K562 treated with DMSO at 1 percent for 4 hours (cell line): ENCODE data around the gene RNASET2. TPM values are rescaled to one million over a fixed set of nuclear protein-coding genes. Genes with fewer than 3 reads are reported as not detected.

Experiments
- total RNA-seq: library from RNA; unstranded; fragments of 300-600 nt; gene quantifications from 2 replicates; pipeline ENCODE4 v1.2.3, GENCODE V29; 2022; ENCODE audit not compliant: insufficient read depth

Gene RNASET2, protein sequence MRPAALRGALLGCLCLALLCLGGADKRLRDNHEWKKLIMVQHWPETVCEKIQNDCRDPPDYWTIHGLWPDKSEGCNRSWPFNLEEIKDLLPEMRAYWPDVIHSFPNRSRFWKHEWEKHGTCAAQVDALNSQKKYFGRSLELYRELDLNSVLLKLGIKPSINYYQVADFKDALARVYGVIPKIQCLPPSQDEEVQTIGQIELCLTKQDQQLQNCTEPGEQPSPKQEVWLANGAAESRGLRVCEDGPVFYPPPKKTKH
- total RNA-seq, result 66.4 and 73.9 TPM in 2 replicates

DNA sequence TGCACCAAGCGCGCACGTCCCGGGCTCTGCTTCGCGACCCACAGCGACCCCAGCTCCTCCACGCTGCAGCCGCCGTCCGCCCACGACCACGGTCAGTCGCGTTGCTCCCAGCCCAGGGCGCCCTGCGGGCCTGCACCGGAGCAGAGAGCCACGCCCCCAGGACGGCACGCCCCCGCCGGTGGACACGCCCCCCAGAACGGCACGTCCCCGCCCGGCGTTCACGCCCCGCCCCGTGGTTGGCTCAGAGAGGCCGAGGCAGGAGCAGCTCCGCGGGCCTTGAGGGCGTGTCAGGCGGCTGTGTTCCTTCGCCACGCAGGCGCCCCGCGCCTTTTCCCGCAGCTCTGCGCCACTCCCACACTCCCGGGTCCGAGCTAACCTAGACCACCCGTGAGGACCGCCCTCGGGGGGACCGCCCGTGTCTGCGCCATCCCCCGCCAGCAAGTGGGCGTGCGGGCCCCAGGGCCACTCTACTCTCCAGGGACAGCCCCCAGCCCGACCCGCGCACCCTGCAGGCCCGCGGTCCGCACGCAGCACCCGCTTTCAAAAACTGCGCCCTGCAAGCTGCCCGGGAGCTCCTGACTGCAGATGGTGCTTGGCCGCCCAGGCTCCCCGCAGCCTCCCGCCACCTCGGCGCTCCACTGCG, at the start of gene RNASET2:
TSS of gene RNASET2 (minus strand) at position 107 of the 643 bp plus-strand sequence. CDS start 368 bp downstream, outside the sequence.

DNA sequence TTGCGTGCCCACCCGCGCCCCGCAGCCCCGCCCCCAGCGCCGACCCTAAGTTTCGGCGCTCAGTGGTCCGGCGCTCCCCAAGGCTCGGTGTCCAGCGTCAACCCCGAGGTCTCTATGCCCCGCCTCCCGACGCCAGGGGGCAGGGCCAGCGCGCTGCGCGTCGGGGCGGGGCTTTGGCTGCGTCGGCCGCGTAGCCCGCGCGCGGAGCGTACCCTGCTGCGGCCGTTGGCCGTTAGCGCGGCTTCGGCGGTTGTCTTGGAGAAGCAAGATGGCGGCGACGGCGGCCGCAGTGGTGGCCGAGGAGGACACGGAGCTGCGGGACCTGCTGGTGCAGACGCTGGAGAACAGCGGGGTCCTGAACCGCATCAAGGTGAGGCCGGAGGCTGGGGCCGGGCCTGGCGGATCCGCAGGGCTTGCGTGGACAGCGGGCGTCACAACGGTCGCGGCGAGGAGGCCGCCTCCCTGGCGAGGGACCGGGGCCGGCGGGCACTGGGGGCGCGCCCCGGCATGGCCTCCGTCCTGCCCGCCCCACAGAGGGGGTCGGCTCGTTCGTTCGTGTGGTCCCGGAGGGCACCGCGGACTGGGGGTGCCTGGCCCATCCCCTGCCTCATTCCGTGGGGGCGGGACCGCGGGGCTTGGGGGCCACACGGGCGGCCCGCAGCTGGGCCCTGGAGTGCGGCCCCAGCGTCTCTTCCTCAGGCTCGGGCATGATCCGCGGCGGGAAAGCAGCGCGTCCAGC, 43.0 kb upstream of the RNASET2 start, which contains the start of gene CEP43:
TSS of gene CEP43 (plus strand) at position 253 of the 739 bp plus-strand sequence. CDS start at position 269, 16 bp downstream.

Other genes with a start within 250 kb of the RNASET2 start
- 6.6 and 12.4 TPM in 2 replicates for gene CEP43, start 42.8 kb upstream of the RNASET2 start, total RNA-seq
- not detected in 2 replicates for gene CCR6, start 166.5 kb upstream of the RNASET2 start, total RNA-seq
- not detected in 2 replicates for gene GPR31, start 201.4 kb upstream of the RNASET2 start, total RNA-seq